GM23338 (cell line): ENCODE measurements around the gene YIPF6. TPM values are rescaled to one million over a fixed set of nuclear protein-coding genes. Genes with fewer than 3 reads are reported as not detected.
A peak's percentile ranks its signal among the peaks of the same experiment; 100 is the strongest.

ENCODE experiments used
- ATAC-seq: fragments of 200-7000 bp; cut with Tn5 transposase; 3 replicates; pipeline ENCODE4 v1.9.1; 2020
- DNase-seq: peaks from one replicate; pipeline ENCODE4 v3.0.0-alpha.2; 2015; ENCODE audit warnings: low spot score
- H2AFZ ChIP-seq: fragments of 200-600 bp; sonication (generic); 2 replicates; pipeline ENCODE4 v1.8.0; 2016; ENCODE audit warnings: antibody characterized with exemption, mild to moderate bottlenecking, moderate library complexity
- H3F3A ChIP-seq: fragments of 200-600 bp; sonication (generic); replicated peaks from 2 replicates; pipeline ENCODE4 v1.8.0; 2017; ENCODE audit warnings: antibody characterized with exemption, mixed run types, low read depth
- H3K27ac ChIP-seq: fragments of 200-600 bp; sonication (generic); 2 replicates; pipeline ENCODE4 v1.6.1; 2016; ENCODE audit warnings: low read depth
- H3K27me3 ChIP-seq: fragments of 200-600 bp; sonication (generic); 2 replicates; pipeline ENCODE4 v1.8.0; 2016; ENCODE audit warnings: mild to moderate bottlenecking, mixed run types, moderate library complexity; ENCODE audit not compliant: insufficient read depth
- H3K36me3 ChIP-seq: fragments of 200-600 bp; sonication (generic); 2 replicates; pipeline ENCODE4 v1.8.0; 2016; ENCODE audit warnings: mild to moderate bottlenecking; ENCODE audit not compliant: insufficient read depth
- H3K4me1 ChIP-seq: fragments of 200-600 bp; sonication (generic); 2 replicates; pipeline ENCODE4 v1.8.0; 2016; ENCODE audit warnings: mild to moderate bottlenecking, moderate library complexity; ENCODE audit not compliant: insufficient read depth
- H3K4me2 ChIP-seq: fragments of 200-600 bp; sonication (generic); 2 replicates; pipeline ENCODE4 v1.7.1; 2017; ENCODE audit warnings: mixed run types
- H3K4me3 ChIP-seq: fragments of 200-600 bp; sonication (generic); 2 replicates; pipeline ENCODE4 v1.6.1; 2016; ENCODE audit warnings: mixed run types
- H3K79me2 ChIP-seq: fragments of 200-600 bp; sonication (generic); replicated peaks from 2 replicates; pipeline ENCODE4 v1.8.0; 2017; ENCODE audit warnings: mild to moderate bottlenecking; ENCODE audit not compliant: insufficient read depth
- H3K9me2 ChIP-seq: fragments of 200-600 bp; sonication (generic); 2 replicates; pipeline ENCODE4 v1.8.0; 2017; ENCODE audit not compliant: insufficient read depth
- H4K20me1 ChIP-seq: fragments of 200-600 bp; sonication (generic); replicated peaks from 2 replicates; pipeline ENCODE4 v1.8.0; 2017; ENCODE audit warnings: mild to moderate bottlenecking; ENCODE audit not compliant: insufficient read depth
- H3K27ac Mint-ChIP-seq: 2 replicates; pipeline ENCODE4 v1.8.0; 2020; ENCODE audit warnings: inconsistent platforms, mild to moderate bottlenecking, moderate library complexity, mixed read lengths
- H3K27me3 Mint-ChIP-seq: 3 replicates; pipeline ENCODE4 v1.8.0; 2022; ENCODE audit warnings: low read depth, mild to moderate bottlenecking, moderate library complexity, mixed read lengths, inconsistent platforms; ENCODE audit not compliant: insufficient read depth, poor library complexity
- H3K36me3 Mint-ChIP-seq: 3 replicates; pipeline ENCODE4 v1.8.0; 2021; ENCODE audit warnings: low read depth, mild to moderate bottlenecking, inconsistent platforms, moderate library complexity, mixed read lengths
- H3K4me1 Mint-ChIP-seq: 3 replicates; pipeline ENCODE4 v1.8.0; 2020; ENCODE audit warnings: mild to moderate bottlenecking, inconsistent platforms, mixed read lengths
- H3K4me3 Mint-ChIP-seq: 3 replicates; pipeline ENCODE4 v1.8.0; 2021; ENCODE audit warnings: moderate library complexity, mild to moderate bottlenecking, inconsistent platforms, mixed read lengths
- H3K9me3 Mint-ChIP-seq: 3 replicates; pipeline ENCODE4 v1.8.0; 2020; ENCODE audit warnings: moderate library complexity, mild to moderate bottlenecking, inconsistent platforms, mixed read lengths
- CREB1 ChIP-seq: fragments of 250-450 bp; sonication (Bioruptor Pico); IDR thresholded peaks from 2 replicates; pipeline ENCODE4 v1.5.0; 2020; ENCODE audit warnings: low read depth, mild to moderate bottlenecking, moderate library complexity
- CTCF ChIP-seq, 2 experiments: fragments of 200-600 bp in 1 of 2; sonication (generic) in 1 of 2; conservative IDR thresholded peaks; 2 replicates each; pipeline versions ENCODE4 v1.5.1 to v1.6.1; 2016 to 2017; ENCODE audit warnings: antibody characterized with exemption in 2 of 2, low read depth in 2 of 2, mild to moderate bottlenecking in 2 of 2, moderate library complexity in 1 of 2
- ETS1 ChIP-seq: IDR thresholded peaks from 2 replicates; pipeline ENCODE4 v1.6.1; 2016; ENCODE audit warnings: antibody characterized with exemption
- EZH2 ChIP-seq: fragments of 200-600 bp; sonication (generic); IDR thresholded peaks from one replicate; pipeline ENCODE4 v1.8.0; 2017; ENCODE audit warnings: antibody characterized with exemption, mild to moderate bottlenecking, low read depth; ENCODE audit not compliant: unreplicated experiment
- EZH2phosphoT487 ChIP-seq: fragments of 200-600 bp; sonication (generic); IDR thresholded peaks from one replicate; pipeline ENCODE4 v1.8.1; 2018; ENCODE audit warnings: antibody characterized with exemption; ENCODE audit not compliant: unreplicated experiment
- JUNB ChIP-seq: IDR thresholded peaks from one replicate; pipeline ENCODE4 v1.6.1; 2016; ENCODE audit warnings: antibody characterized with exemption; ENCODE audit not compliant: unreplicated experiment
- NANOG ChIP-seq: IDR thresholded peaks from 2 replicates; pipeline ENCODE4 v1.6.1; 2016; ENCODE audit warnings: antibody characterized with exemption, borderline replicate concordance
- POLR2AphosphoS5 ChIP-seq: IDR thresholded peaks from 2 replicates; pipeline ENCODE4 v1.6.1; 2016; ENCODE audit warnings: antibody characterized with exemption, low read depth
- REST ChIP-seq: IDR thresholded peaks from one replicate; pipeline ENCODE4 v1.6.1; 2018; ENCODE audit warnings: antibody characterized with exemption; ENCODE audit not compliant: unreplicated experiment
- STAT1 ChIP-seq: IDR thresholded peaks from one replicate; pipeline ENCODE4 v1.6.1; 2016; ENCODE audit warnings: antibody characterized with exemption; ENCODE audit not compliant: unreplicated experiment
- ZNF114 ChIP-seq: fragments of 250-450 bp; sonication (Bioruptor Pico); IDR thresholded peaks from 2 replicates; pipeline ENCODE4 v1.5.0; 2020; ENCODE audit warnings: mild to moderate bottlenecking, moderate library complexity
- ZNF331 ChIP-seq: fragments of 250-450 bp; sonication (Bioruptor Pico); IDR thresholded peaks from 2 replicates; pipeline ENCODE4 v1.5.0; 2020; ENCODE audit warnings: low read depth, mild to moderate bottlenecking, moderate library complexity
- ZNF462 ChIP-seq: fragments of 250-450 bp; sonication (Bioruptor Pico); IDR thresholded peaks from 2 replicates; pipeline ENCODE4 v1.5.0; 2020; ENCODE audit warnings: mild to moderate bottlenecking, moderate library complexity
- polyA plus RNA-seq: library from polyadenylated mRNA; unstranded; fragments of >200 nt; fragmentation: Nextera tagmentation; extraction: Ambion mirVana; gene quantifications from 2 replicates; pipeline ENCODE4 v1.2.1, GENCODE V29; 2016
- total RNA-seq: library from RNA; depleted of rRNA; stranded (reverse); fragments of >200 nt; shearing (Covaris generic); gene quantifications from 2 replicates; pipeline ENCODE4 v1.2.3, GENCODE V29; 2014

The YIPF6 gene
- total and polyA plus RNA-seq, 2 experiments from 2014 or later = 37.1 to 40.5 TPM

- Histone ChIP-seq H3K79me2 (no peaks in the 10 kb centered on the region), H3F3A (no peaks in the 10 kb centered on the region), H3K9me2 (no peaks in the 10 kb centered on the region), H3K27ac (no peak overlapping the region), H3K4me3 (no peak overlapping the region), H3K27me3 (no peaks in the 10 kb centered on the region), H3K36me3 (no peaks in the 10 kb centered on the region), H2AFZ (0 out of 2 replicates have a peak overlapping the region, but pooled peaks have one; percentile 32), H3K4me1 (no peaks in the 10 kb centered on the region), H4K20me1 (no peaks in the 10 kb centered on the region), H3K4me2 (no peak overlapping the region)
- H3K27me3 Mint-ChIP-seq = no peaks in the 10 kb centered on the region
- H3K9me3 Mint-ChIP-seq = no peaks in the 10 kb centered on the region
- no peak for TF ChIP-seq NANOG
- TF ChIP-seq EZH2phosphoT487 = no peak
- no peak for TF ChIP-seq REST
- TF ChIP-seq POLR2AphosphoS5 = no peak
- no peak for TF ChIP-seq ZNF462 (CRISPR knock-in tag)
- no peak for TF ChIP-seq EZH2
- TF ChIP-seq STAT1 = no peak
- no peak for TF ChIP-seq CTCF (conservative IDR thresholded peaks at IDR 0.05; ENCODE audit: low read depth in 2 of 2)
- no peak for TF ChIP-seq ZNF331 (CRISPR knock-in tag)
- no peak for TF ChIP-seq ETS1
- no peak for TF ChIP-seq ZNF114 (CRISPR knock-in tag)
- TF ChIP-seq JUNB = no peak
- no peak for TF ChIP-seq CREB1
- DNase-seq (no peak), ATAC-seq (no peak)
- no peak overlapping the region for H3K4me3 Mint-ChIP-seq
- H3K36me3 Mint-ChIP-seq = no peaks in the 10 kb centered on the region
- no peak overlapping the region for H3K27ac Mint-ChIP-seq
- H3K4me1 Mint-ChIP-seq = no peaks in the 10 kb centered on the region
Measured at GRCh38 chrX:68454476-68455150, 44.2 kb upstream of the YIPF6 start.
